ENCODE data around the gene RCVRN.

The RCVRN gene

GRCh38 chr17:9918352-9918751 is 13.3 kb upstream of the RCVRN start:
- TF ChIP-seq CTCF (conservative IDR thresholded peaks at IDR 0.05; ENCODE audit: low read length) (no peak), EZH2phosphoT487 (IDR thresholded peaks at IDR 0.05; ENCODE audit: borderline replicate concordance) (no peak)
- Histone ChIP-seq H3K4me3 (ENCODE audit: low read length, poor library complexity, severe bottlenecking) (no peak overlapping the region), H3K36me3 (ENCODE audit: insufficient read depth, low read length) (peaks cover 58% of the 10 kb centered on the region; the same call in 1 of the 2 replicates), H3K4me1 (ENCODE audit: insufficient read depth, low read length, poor library complexity, severe bottlenecking) (no peaks in the 10 kb centered on the region), H3K79me2 (ENCODE audit: insufficient read depth, low read length) (no peaks in the 10 kb centered on the region), H3K27me3 (ENCODE audit: insufficient read depth, low read length, poor library complexity, severe bottlenecking) (no peaks in the 10 kb centered on the region), H2AFZ (ENCODE audit: low read length) (no peak overlapping the region), H3K9ac (ENCODE audit: low read depth, low read length, poor library complexity, severe bottlenecking) (no peak overlapping the region), H3K9me2 (replicated peaks; ENCODE audit: low read depth, low read length) (no peaks in the 10 kb centered on the region), H3K9me3 (ENCODE audit: insufficient read depth, low read depth, low read length) (no peaks in the 10 kb centered on the region), H4K20me1 (ENCODE audit: insufficient read depth, low read length, poor library complexity, severe bottlenecking) (no peaks in the 10 kb centered on the region), H3F3A (ENCODE audit: low read depth) (no peaks in the 10 kb centered on the region), H3K4me2 (ENCODE audit: low read depth, low read length, poor library complexity, severe bottlenecking) (no peak overlapping the region)

GRCh38 chr17:9917801-9918200 is 12.7 kb upstream of the RCVRN start:
- no peaks in the 10 kb centered on the region for H3K4me1 ChIP-seq (ENCODE audit: insufficient read depth, low read length, poor library complexity, severe bottlenecking)
- no peaks in the 10 kb centered on the region for H3K9me3 ChIP-seq (ENCODE audit: insufficient read depth, low read depth, low read length)
- no peak overlapping the region for H3K4me2 ChIP-seq (ENCODE audit: low read depth, low read length, poor library complexity, severe bottlenecking)
- TF ChIP-seq CTCF (conservative IDR thresholded peaks at IDR 0.05; ENCODE audit: low read length) (no peak), EZH2phosphoT487 (IDR thresholded peaks at IDR 0.05; ENCODE audit: borderline replicate concordance) (no peak)
- H3K36me3 ChIP-seq (ENCODE audit: insufficient read depth, low read length) = peaks cover 63% of the 10 kb centered on the region; the same call in 1 of the 2 replicates
- no peaks in the 10 kb centered on the region for H4K20me1 ChIP-seq (ENCODE audit: insufficient read depth, low read length, poor library complexity, severe bottlenecking)
- H3K4me3 ChIP-seq (ENCODE audit: low read length, poor library complexity, severe bottlenecking) = no peak overlapping the region
- H3K9ac ChIP-seq (ENCODE audit: low read depth, low read length, poor library complexity, severe bottlenecking) = no peak overlapping the region
- H2AFZ ChIP-seq (ENCODE audit: low read length) = no peak overlapping the region
- H3K79me2 ChIP-seq (ENCODE audit: insufficient read depth, low read length) = no peaks in the 10 kb centered on the region
- H3F3A ChIP-seq (ENCODE audit: low read depth) = no peaks in the 10 kb centered on the region
- no peaks in the 10 kb centered on the region for H3K27me3 ChIP-seq (ENCODE audit: insufficient read depth, low read length, poor library complexity, severe bottlenecking)
- H3K9me2 ChIP-seq (replicated peaks; ENCODE audit: low read depth, low read length) = no peaks in the 10 kb centered on the region

- no peaks in the 10 kb centered on the region for H3K4me1 ChIP-seq (ENCODE audit: insufficient read depth, low read length, poor library complexity, severe bottlenecking)
- peaks cover 60% of the 10 kb centered on the region; the same call in 1 of the 2 replicates for H3K36me3 ChIP-seq (ENCODE audit: insufficient read depth, low read length)
- H4K20me1 ChIP-seq (ENCODE audit: insufficient read depth, low read length, poor library complexity, severe bottlenecking) = no peaks in the 10 kb centered on the region
- H3K27me3 ChIP-seq (ENCODE audit: insufficient read depth, low read length, poor library complexity, severe bottlenecking) = no peaks in the 10 kb centered on the region
- TF ChIP-seq CTCF (conservative IDR thresholded peaks at IDR 0.05; ENCODE audit: low read length) = no peak
- TF ChIP-seq EZH2phosphoT487 (IDR thresholded peaks at IDR 0.05; ENCODE audit: borderline replicate concordance) = no peak
- no peak overlapping the region for H3K9ac ChIP-seq (ENCODE audit: low read depth, low read length, poor library complexity, severe bottlenecking)
- no peaks in the 10 kb centered on the region for H3K79me2 ChIP-seq (ENCODE audit: insufficient read depth, low read length)
- no peaks in the 10 kb centered on the region for H3F3A ChIP-seq (ENCODE audit: low read depth)
- H3K9me3 ChIP-seq (ENCODE audit: insufficient read depth, low read depth, low read length) = no peaks in the 10 kb centered on the region
- no peaks in the 10 kb centered on the region for H3K9me2 ChIP-seq (replicated peaks; ENCODE audit: low read depth, low read length)
- no peak overlapping the region for H3K4me2 ChIP-seq (ENCODE audit: low read depth, low read length, poor library complexity, severe bottlenecking)
- no peak overlapping the region for H3K4me3 ChIP-seq (ENCODE audit: low read length, poor library complexity, severe bottlenecking)
- H2AFZ ChIP-seq (ENCODE audit: low read length) = no peak overlapping the region
Measured at GRCh38 chr17:9917131-9917530, 12.1 kb upstream of the RCVRN start.

Data from Loucy (cell line).